K562 (cell line): ENCODE data around the gene SV2C. TPM values are rescaled to one million over a fixed set of nuclear protein-coding genes. Genes with fewer than 3 reads are reported as not detected.

Experiments
- ATAC-seq: fragments of 200-7000 bp; cut with Tn5 transposase; 3 replicates; pipeline ENCODE4 v1.9.1; 2020; ENCODE audit warnings: moderate library complexity
- BruUV-seq: library from RNA; stranded (reverse); fragments of 400-500 nt; replicated peaks from 2 replicates; lab custom pipeline; 2021; lab: Mats Ljungman, UMichigan
- CTCF ChIA-PET: fragments of 300-600 bp; formaldehyde crosslinking; extraction: SDS; loops from one replicate; lab custom pipeline; 2021; ENCODE audit warnings: low intra/inter-chr PET ratio; lab: Yijun Ruan, JAX
- POLR2A ChIA-PET: fragments of 300-600, 350-650 bp; sonication (Branson Sonifier 250); formaldehyde crosslinking; extraction: SDS; loops from one replicate; lab custom pipeline; 2021; ENCODE audit warnings: antibody characterized with exemption, inconsistent platforms; lab: Yijun Ruan, JAX
- DNase-seq, 4 experiments: peaks; one replicate each; pipeline versions ENCODE4 v3.0.0 to v3.0.0-alpha.2; 2011 to 2018; ENCODE audit warnings: low spot score in 3 of 4, mixed read lengths in 3 of 4; ENCODE audit errors: extremely low read depth in 1 of 4
- FAIRE-seq: peaks from 2 replicates; lab custom pipeline; 2011; peaks lifted over from hg19 to GRCh38; lab: Jason Lieb, UNC
- H2AFZ ChIP-seq: 2 replicates; pipeline ENCODE4 v1.6.0; 2011; ENCODE audit warnings: low read depth, low read length, control low read depth, inconsistent platforms
- H3K27ac ChIP-seq: fragments of 200-600 bp; 3 replicates; pipeline ENCODE4 v1.8.0; 2011; ENCODE audit warnings: low read depth, mild to moderate bottlenecking, control low read depth, inconsistent platforms, low read length, moderate library complexity, mixed read lengths; ENCODE audit errors: extremely low read depth
- H3K27me3 ChIP-seq, 2 experiments: fragments of 300-600 bp in 1 of 2; 2 replicates in 1 of 2; 3 replicates in 1 of 2; pipeline versions ENCODE4 v1.6.0 to v1.8.0; 2011; ENCODE audit warnings: inconsistent platforms in 2 of 2, low read length in 2 of 2, mild to moderate bottlenecking in 1 of 2, mixed read lengths in 1 of 2, moderate library complexity in 1 of 2; ENCODE audit not compliant: control insufficient read depth in 2 of 2, insufficient read depth in 2 of 2
- H3K36me3 ChIP-seq: fragments of 300-600 bp; 3 replicates; pipeline ENCODE4 v1.8.0; 2011; ENCODE audit warnings: mild to moderate bottlenecking, low read length, inconsistent platforms; ENCODE audit not compliant: control insufficient read depth, insufficient read depth
- H3K4me1 ChIP-seq, 2 experiments: fragments of 200-600 bp in 1 of 2; replicated peaks in 1 of 2; 2 replicates in 1 of 2; 3 replicates in 1 of 2; pipeline versions ENCODE4 v1.5.1 to v1.8.0; 2011; ENCODE audit warnings: inconsistent platforms in 2 of 2, low read length in 2 of 2, mild to moderate bottlenecking in 1 of 2, mixed read lengths in 1 of 2, moderate library complexity in 1 of 2; ENCODE audit not compliant: control insufficient read depth in 2 of 2, insufficient read depth in 2 of 2
- H3K4me2 ChIP-seq: 2 replicates; pipeline ENCODE4 v1.6.1; 2011; ENCODE audit warnings: low read length, control low read depth, inconsistent platforms, mixed read lengths; ENCODE audit not compliant: insufficient read depth
- H3K4me3 ChIP-seq: fragments of 200-600 bp; sonication (generic), shearing (Covaris generic); 2 replicates; pipeline ENCODE4 v1.5.1; 2016; ENCODE audit warnings: control low read depth, inconsistent platforms
- H3K79me2 ChIP-seq: fragments of 200-600 bp; 3 replicates; pipeline ENCODE4 v1.8.0; 2011; ENCODE audit warnings: low read length, inconsistent platforms; ENCODE audit not compliant: control insufficient read depth, insufficient read depth
- H3K9ac ChIP-seq, 2 experiments: 2 replicates each; pipeline versions ENCODE4 v1.6.0 to v1.6.1; 2011; ENCODE audit warnings: low read depth in 2 of 2, low read length in 2 of 2, control low read depth in 1 of 2, inconsistent platforms in 1 of 2, mild to moderate bottlenecking in 1 of 2, mixed read lengths in 1 of 2; ENCODE audit not compliant: insufficient read depth in 1 of 2
- H3K9me1 ChIP-seq: one replicate; pipeline ENCODE4 v1.6.0; 2011; ENCODE audit warnings: inconsistent platforms, mild to moderate bottlenecking, low read length, moderate library complexity; ENCODE audit not compliant: control insufficient read depth, insufficient read depth
- H3K9me3 ChIP-seq: replicated peaks from 2 replicates; pipeline ENCODE4 v1.5.1; 2011; ENCODE audit warnings: low read depth, low read length, inconsistent platforms; ENCODE audit not compliant: control insufficient read depth, insufficient read depth
- H4K20me1 ChIP-seq: replicated peaks from 2 replicates; pipeline ENCODE4 v1.6.1; 2011; ENCODE audit warnings: low read length, inconsistent platforms, mixed read lengths; ENCODE audit not compliant: control insufficient read depth, insufficient read depth
- BACH1 ChIP-seq: fragments of 200-800 bp; sonication (Bioruptor generic); IDR thresholded peaks from 2 replicates; pipeline ENCODE4 v1.6.1; 2016; ENCODE audit warnings: missing genetic modification characterization, missing compliant biosample characterization
- HDAC2 ChIP-seq: fragments of 450-650 bp; IDR thresholded peaks from 2 replicates; pipeline ENCODE4 v1.6.1; 2016; ENCODE audit warnings: mild to moderate bottlenecking
- IFI16 ChIP-seq: fragments of 250-450 bp; sonication (Bioruptor Pico); IDR thresholded peaks from 2 replicates; pipeline ENCODE4 v2.1.2; 2022; ENCODE audit warnings: mild to moderate bottlenecking, inconsistent platforms
- KAT8 ChIP-seq: fragments of 450-650 bp; IDR thresholded peaks from 2 replicates; pipeline ENCODE4 v1.6.1; 2016; ENCODE audit warnings: low read depth, mild to moderate bottlenecking
- SNAPC5 ChIP-seq: fragments of 250-450 bp; sonication (Bioruptor Pico); IDR thresholded peaks from 2 replicates; pipeline ENCODE4 v1.8.0; 2021; ENCODE audit warnings: moderate library complexity, mild to moderate bottlenecking, inconsistent platforms
- ZNF133 ChIP-seq: fragments of 250-450 bp; sonication (Bioruptor Pico); IDR thresholded peaks from 2 replicates; pipeline ENCODE4 v1.4.0; 2020; ENCODE audit warnings: mild to moderate bottlenecking
- ZNF165 ChIP-seq: fragments of 250-450 bp; sonication (Bioruptor Pico); IDR thresholded peaks from 2 replicates; pipeline ENCODE4 v1.4.0; 2020; ENCODE audit warnings: borderline replicate concordance
- ZNF512 ChIP-seq: IDR thresholded peaks from 2 replicates; pipeline ENCODE4 v1.6.1; 2016; ENCODE audit warnings: missing genetic modification characterization, missing compliant biosample characterization
- WGBS: fragments of 100-300 bp; shearing (Covaris generic); methylation state at CpG from one replicate; pipeline ENCODE4 v1.1.6; 2016; ENCODE audit warnings: low coverage, mixed read lengths; ENCODE audit not compliant: insufficient coverage; ENCODE audit errors: missing lambda C conversion rate; 5-methylcytosine and 5-hydroxymethylcytosine counted together
- in situ Hi-C: fragments of 300-500 bp; cut with MboI; formaldehyde crosslinking; loops from 4 replicates; pipeline ENCODE4 v1.15.0; 2018; ENCODE audit warnings: inconsistent platforms, mixed read lengths
- intact Hi-C: fragments of 100-400 bp; cut with micrococcal nuclease; formaldehyde crosslinking; loops from 2 replicates; pipeline ENCODE4 v1.14.2; 2022
- polyA plus RNA-seq, 8 experiments: library from polyadenylated mRNA; depleted of rRNA in 4 of 8; stranded (reverse) in 5 of 8; unstranded in 3 of 8; fragments of >200 nt; fragmentation: Nextera tagmentation in 2 of 8; fragmentation: Illumina TruSeq in 1 of 8; extraction: Ambion mirVana in 2 of 8; extraction: Trizol in 1 of 8; gene quantifications; 2 replicates each; pipeline versions ENCODE4 v1.2.1 to v1.2.3, GENCODE V29; 2011 to 2014; ENCODE audit warnings: inconsistent platforms in 1 of 8, missing spikeins in 1 of 8
- total RNA-seq, 7 experiments: library from RNA; depleted of rRNA in 6 of 7; stranded (reverse); fragments of >200 nt in 6 of 7; fragmentation: Illumina TruSeq in 2 of 7; extraction: Trizol in 2 of 7; gene quantifications; 2 replicates each; pipeline versions ENCODE4 v1.2.1 to v1.2.3, GENCODE V29; 2011 to 2021; ENCODE audit warnings: low replicate concordance in 1 of 7
- TF ChIP-seq, protein P1 (sequence below), 2 experiments: fragments of 150-350 bp in 1 of 2; IDR thresholded peaks; 2 replicates each; pipeline ENCODE4 v1.6.1; 2012 to 2016; ENCODE audit warnings: low read depth in 2 of 2, low read length in 2 of 2, mild to moderate bottlenecking in 1 of 2, moderate library complexity in 1 of 2
- TF ChIP-seq, protein P2 (sequence below): fragments of 250-450 bp; sonication (Bioruptor Pico); IDR thresholded peaks from 2 replicates; pipeline ENCODE4 v1.8.0; 2022; ENCODE audit warnings: inconsistent platforms, mild to moderate bottlenecking, moderate library complexity, borderline replicate concordance

Gene SV2C
- total and polyA plus RNA-seq, 9 of the 15 experiments (the other 6 are each of a cell fraction or from before 2014, with no cell fraction given) = 0.05 TPM; not detected in 8

- FAIRE-seq = no peak
- intact Hi-C loops = no loop called here
Measured at GRCh38 chr5:76152161-76152560, 69.0 kb downstream of the SV2C start.

DNA sequence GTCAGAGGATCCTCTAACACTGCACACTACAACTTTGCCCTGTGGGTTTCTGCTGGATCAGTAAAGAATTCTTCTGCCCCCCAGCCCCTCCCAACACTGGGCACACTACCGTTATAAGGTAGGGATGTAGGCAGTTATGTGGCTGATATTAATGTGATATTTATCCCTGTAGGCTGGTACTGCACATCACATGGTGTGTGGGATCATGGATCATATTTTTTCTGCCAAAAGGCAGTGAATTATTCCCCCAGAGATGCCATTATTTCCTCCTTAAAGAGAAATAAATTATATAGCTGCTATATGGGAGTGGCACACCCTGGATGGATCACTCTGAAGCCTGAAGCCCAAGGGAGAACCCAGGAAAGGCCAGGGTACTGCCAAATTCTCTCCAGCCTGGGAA, 69.5 kb downstream of the SV2C start:
- no TSS peak for BruUV-seq
- Histone ChIP-seq H3K9ac (no peak overlapping the region), H3K9me3 (no peaks in the 10 kb centered on the region), H3K4me3 (no peak overlapping the region), H3K4me1 (no peaks in the 10 kb centered on the region), H3K9me1 (no peaks in the 10 kb centered on the region), H3K79me2 (no peaks in the 10 kb centered on the region), H3K36me3 (no peaks in the 10 kb centered on the region), H3K27ac (no peak overlapping the region), H4K20me1 (no peaks in the 10 kb centered on the region), H3K27me3 (no peaks in the 10 kb centered on the region), H2AFZ (no peak overlapping the region), H3K4me2 (no peak overlapping the region)
- DNase-seq = no peak
- intact Hi-C loops (no loop called here), in situ Hi-C loops (no loop called here)
- ChIA-PET CTCF (no interaction called here), POLR2A (interaction anchor here (0.5 to 1.3 kb wide), 3 partner anchors 13 to 105 kb away, joined by 3 to 4 read pairs (median 3); no protein-coding TSS in a partner anchor)
- ATAC-seq = no peak
- 0% methylated on average over 1 of the region's 1 CpG for WGBS
- FAIRE-seq = no peak
- TF ChIP-seq IFI16 (CRISPR knock-in tag) = no peak
- TF ChIP-seq ZNF165 = no peak
- TF ChIP-seq, protein P1, sequence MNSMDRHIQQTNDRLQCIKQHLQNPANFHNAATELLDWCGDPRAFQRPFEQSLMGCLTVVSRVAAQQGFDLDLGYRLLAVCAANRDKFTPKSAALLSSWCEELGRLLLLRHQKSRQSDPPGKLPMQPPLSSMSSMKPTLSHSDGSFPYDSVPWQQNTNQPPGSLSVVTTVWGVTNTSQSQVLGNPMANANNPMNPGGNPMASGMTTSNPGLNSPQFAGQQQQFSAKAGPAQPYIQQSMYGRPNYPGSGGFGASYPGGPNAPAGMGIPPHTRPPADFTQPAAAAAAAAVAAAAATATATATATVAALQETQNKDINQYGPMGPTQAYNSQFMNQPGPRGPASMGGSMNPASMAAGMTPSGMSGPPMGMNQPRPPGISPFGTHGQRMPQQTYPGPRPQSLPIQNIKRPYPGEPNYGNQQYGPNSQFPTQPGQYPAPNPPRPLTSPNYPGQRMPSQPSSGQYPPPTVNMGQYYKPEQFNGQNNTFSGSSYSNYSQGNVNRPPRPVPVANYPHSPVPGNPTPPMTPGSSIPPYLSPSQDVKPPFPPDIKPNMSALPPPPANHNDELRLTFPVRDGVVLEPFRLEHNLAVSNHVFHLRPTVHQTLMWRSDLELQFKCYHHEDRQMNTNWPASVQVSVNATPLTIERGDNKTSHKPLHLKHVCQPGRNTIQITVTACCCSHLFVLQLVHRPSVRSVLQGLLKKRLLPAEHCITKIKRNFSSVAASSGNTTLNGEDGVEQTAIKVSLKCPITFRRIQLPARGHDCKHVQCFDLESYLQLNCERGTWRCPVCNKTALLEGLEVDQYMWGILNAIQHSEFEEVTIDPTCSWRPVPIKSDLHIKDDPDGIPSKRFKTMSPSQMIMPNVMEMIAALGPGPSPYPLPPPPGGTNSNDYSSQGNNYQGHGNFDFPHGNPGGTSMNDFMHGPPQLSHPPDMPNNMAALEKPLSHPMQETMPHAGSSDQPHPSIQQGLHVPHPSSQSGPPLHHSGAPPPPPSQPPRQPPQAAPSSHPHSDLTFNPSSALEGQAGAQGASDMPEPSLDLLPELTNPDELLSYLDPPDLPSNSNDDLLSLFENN (IDR thresholded peaks at IDR 0.05; ENCODE audit: low read depth in 2 of 2, low read length in 2 of 2) = no peak
- TF ChIP-seq ZNF512 (tag) = no peak
- no peak for TF ChIP-seq SNAPC5 (CRISPR knock-in tag)

More at GRCh38 chr5:76152161-76152560, 69.0 kb downstream of the SV2C start:
- Histone ChIP-seq H3K4me1 (no peaks in the 10 kb centered on the region), H3K9me3 (no peaks in the 10 kb centered on the region), H3K9me1 (no peaks in the 10 kb centered on the region), H3K4me3 (no peak overlapping the region), H3K27me3 (no peaks in the 10 kb centered on the region), H3K36me3 (no peaks in the 10 kb centered on the region), H3K27ac (no peak overlapping the region), H3K9ac (no peak overlapping the region), H4K20me1 (no peaks in the 10 kb centered on the region), H3K4me2 (no peak overlapping the region), H3K79me2 (no peaks in the 10 kb centered on the region), H2AFZ (no peak overlapping the region)
- ChIA-PET CTCF (no interaction called here), POLR2A (interaction anchor here (0.6 to 1.3 kb wide), 2 partner anchors 21 to 23 kb away, joined by 4 to 5 read pairs; no protein-coding TSS in a partner anchor)
- TF ChIP-seq HDAC2 = no peak
- TF ChIP-seq, protein P2, sequence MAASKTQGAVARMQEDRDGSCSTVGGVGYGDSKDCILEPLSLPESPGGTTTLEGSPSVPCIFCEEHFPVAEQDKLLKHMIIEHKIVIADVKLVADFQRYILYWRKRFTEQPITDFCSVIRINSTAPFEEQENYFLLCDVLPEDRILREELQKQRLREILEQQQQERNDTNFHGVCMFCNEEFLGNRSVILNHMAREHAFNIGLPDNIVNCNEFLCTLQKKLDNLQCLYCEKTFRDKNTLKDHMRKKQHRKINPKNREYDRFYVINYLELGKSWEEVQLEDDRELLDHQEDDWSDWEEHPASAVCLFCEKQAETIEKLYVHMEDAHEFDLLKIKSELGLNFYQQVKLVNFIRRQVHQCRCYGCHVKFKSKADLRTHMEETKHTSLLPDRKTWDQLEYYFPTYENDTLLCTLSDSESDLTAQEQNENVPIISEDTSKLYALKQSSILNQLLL (CRISPR knock-in tag) = no peak
- no peak for TF ChIP-seq BACH1 (tag)
- TF ChIP-seq KAT8 = no peak
- no peak for TF ChIP-seq ZNF133 (CRISPR knock-in tag)
- no peak for DNase-seq
- no TSS peak for BruUV-seq
- no peak for ATAC-seq
- in situ Hi-C loops = no loop called here
- 0% methylated on average over 3 of the region's 3 CpGs for WGBS
